ENCODE data around the gene CREM.
"Not testable (repeated sequence)": the region's sequence is repeated elsewhere in the genome, so short reads cannot be mapped to it uniquely, and the experiment has no call there.

CREM gene

GRCh38 chr10:35211390-35211789 is 84.7 kb downstream of the CREM start:
- no peak for DNase-seq (ENCODE audit: insufficient read length, low spot score)
- no peak for TF ChIP-seq CTCF (IDR thresholded peaks at IDR 0.05; ENCODE audit: insufficient read depth, missing control alignments)
- FAIRE-seq = no peak

- TF ChIP-seq CTCF (IDR thresholded peaks at IDR 0.05; ENCODE audit: insufficient read depth, missing control alignments) = no peak
- no peak for DNase-seq (ENCODE audit: insufficient read length, low spot score)
These were observed 86.2 kb downstream of the CREM start for GRCh38 chr10:35212856-35213255.

GRCh38 chr10:35213699-35214098 is 87.1 kb downstream of the CREM start:
- no peak for TF ChIP-seq CTCF (IDR thresholded peaks at IDR 0.05; ENCODE audit: insufficient read depth, missing control alignments)
- FAIRE-seq = no peak
- no peak for DNase-seq (ENCODE audit: insufficient read length, low spot score)

More at GRCh38 chr10:35212856-35213255, 86.2 kb downstream of the CREM start:
- FAIRE-seq = no peak

GRCh38 chr10:35214607-35215020 is 88.0 kb downstream of the CREM start:
- TF ChIP-seq CTCF (IDR thresholded peaks at IDR 0.05; ENCODE audit: insufficient read depth, missing control alignments) = no peak
- FAIRE-seq (no peak), DNase-seq (ENCODE audit: insufficient read length, low spot score) (no peak)

- DNase-seq (ENCODE audit: insufficient read length, low spot score) (no peak), FAIRE-seq (no peak)
- TF ChIP-seq CTCF (IDR thresholded peaks at IDR 0.05; ENCODE audit: insufficient read depth, missing control alignments) = no peak
These were observed 88.5 kb downstream of the CREM start for GRCh38 chr10:35215107-35215506.

- no peak for FAIRE-seq
- no peak for DNase-seq (ENCODE audit: insufficient read length, low spot score)
- no peak for TF ChIP-seq CTCF (IDR thresholded peaks at IDR 0.05; ENCODE audit: insufficient read depth, missing control alignments)
These were observed 89.8 kb downstream of the CREM start for GRCh38 chr10:35216303-35216905.

- not testable (repeated sequence) for DNase-seq (ENCODE audit: insufficient read length, low spot score); FAIRE-seq
These were observed 90.3 kb downstream of the CREM start for GRCh38 chr10:35216956-35217355.

GRCh38 chr10:35217455-35217854 is 90.8 kb downstream of the CREM start:
- FAIRE-seq = no peak
- no peak for TF ChIP-seq CTCF (IDR thresholded peaks at IDR 0.05; ENCODE audit: insufficient read depth, missing control alignments)

More at GRCh38 chr10:35217455-35217854, 90.8 kb downstream of the CREM start:
- no peak for DNase-seq (ENCODE audit: insufficient read length, low spot score)

Measured in D721Med (cell line).